GM18526 (cell line): ENCODE measurements around the gene MYBL2.

Source experiments
- POLR2A ChIP-seq: IDR thresholded peaks from 3 replicates; pipeline ENCODE4 v1.6.1; 2011; ENCODE audit not compliant: insufficient read length; ENCODE audit errors: extremely low read depth

MYBL2 gene

DNA sequence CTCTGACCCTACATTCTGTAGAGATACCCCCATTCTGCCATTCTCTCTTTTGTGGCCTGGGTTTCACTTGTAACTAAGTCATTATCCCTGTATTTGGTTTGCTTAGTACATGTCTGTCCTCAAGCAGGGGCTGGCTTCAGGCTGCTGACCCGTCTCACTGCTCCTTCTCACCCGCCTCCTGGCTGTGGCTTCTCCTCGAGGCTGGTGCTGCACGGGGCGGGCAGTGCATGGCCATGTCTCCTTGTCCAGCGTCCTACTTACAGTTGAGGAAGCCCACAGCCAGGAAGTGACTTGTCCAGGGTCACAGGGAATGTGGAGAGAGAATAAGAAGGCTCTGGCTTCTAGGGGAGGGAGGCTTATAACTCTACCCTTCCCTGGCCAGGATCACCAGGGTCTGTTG lies 48.6 kb downstream of the MYBL2 start:
- no peak for TF ChIP-seq POLR2A

DNA sequence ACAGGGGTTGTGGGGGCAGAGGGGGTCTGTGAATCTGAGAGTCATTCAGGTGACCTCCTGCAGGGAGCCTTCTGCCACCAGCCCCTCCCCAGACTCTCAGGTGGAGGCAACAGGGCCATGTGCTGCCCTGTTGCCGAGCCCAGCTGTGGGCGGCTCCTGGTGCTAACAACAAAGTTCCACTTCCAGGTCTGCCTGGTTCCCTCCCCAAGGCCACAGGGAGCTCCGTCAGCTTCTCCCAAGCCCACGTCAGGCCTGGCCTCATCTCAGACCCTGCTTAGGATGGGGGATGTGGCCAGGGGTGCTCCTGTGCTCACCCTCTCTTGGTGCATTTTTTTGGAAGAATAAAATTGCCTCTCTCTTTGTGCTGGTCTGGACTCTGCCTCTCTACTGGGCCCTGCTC lies 49.2 kb downstream of the MYBL2 start:
- TF ChIP-seq POLR2A: no peak

DNA sequence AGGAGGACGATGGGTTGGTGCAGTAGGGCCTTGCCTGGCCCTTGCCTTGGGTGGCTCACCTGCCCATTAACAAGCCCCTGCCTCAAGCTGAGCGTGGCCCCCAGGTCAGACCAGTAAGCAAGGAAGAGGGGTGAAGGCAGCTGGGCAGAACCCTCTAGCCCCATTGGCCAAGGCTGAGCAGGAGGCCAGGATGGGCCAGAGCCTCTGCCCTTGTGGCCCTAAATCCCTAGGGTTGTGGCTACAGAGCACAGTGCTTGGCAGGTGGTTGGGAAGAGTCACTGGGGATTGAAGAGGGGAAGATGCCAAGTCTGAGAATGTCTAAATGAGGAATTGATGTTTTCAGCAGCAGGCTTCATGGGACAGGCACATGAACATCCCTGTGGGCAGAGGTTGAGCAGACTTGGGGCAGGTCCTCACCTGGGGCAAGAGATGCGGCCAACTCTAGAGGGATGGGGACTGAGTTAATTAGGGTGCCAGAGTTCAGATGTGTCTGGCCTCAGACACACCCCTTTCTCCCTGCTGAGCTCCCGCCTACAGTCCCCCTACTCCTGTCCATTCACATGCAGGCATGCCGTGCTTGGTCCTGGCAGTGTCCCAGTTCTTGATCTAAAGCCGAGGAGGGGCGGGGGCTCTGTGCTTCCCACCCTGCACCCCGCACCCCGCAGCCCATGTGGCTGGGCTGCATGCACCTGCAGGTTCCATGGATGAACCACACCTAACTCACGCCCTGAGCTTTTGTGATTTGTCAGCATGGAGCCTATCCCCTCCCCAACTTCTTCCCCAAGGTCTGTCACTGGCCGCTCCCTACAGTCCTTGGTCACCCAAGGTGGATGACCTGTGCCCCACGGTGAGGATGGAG lies 50.1 kb downstream of the MYBL2 start:
- TF ChIP-seq POLR2A: no peak

DNA sequence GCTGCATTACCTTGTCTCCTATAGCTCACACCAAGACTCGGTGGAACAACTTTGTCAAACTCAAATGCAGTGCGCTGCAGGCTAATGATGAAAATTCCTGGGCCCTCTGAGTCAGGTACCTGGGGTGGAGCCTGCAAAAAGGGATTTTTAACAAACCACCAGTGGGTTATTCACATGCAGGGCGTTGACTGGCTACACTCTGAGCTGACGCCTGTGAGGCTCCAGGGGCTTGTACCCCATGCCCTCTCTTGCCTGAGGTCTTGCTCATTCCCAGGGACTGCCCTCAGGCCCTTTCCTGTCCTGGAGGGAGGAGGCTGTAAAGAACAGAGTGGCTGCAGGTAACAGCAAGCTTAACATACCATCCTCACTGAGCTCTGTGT lies 50.7 kb downstream of the MYBL2 start:
- TF ChIP-seq POLR2A: no peak

DNA sequence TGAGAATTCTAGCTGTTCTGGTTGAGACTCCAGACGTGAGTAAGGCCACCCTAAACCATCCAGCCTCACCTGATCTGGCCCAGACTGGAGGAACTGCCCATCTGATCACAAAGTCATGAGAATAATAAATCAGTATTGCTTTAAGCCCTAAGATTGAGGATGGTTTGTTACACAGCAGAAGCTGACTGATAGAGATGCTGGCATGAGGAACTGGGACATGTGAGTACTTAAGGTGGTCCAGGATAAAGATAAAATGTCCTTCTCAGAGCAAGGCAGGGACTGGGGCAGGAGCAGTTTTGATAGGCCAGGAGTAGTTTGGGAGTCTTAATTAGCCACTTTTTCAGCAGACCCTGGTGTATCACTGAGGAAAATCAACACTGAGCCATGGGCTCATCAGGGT lies 53.1 kb downstream of the MYBL2 start:
- TF ChIP-seq POLR2A: no peak

DNA sequence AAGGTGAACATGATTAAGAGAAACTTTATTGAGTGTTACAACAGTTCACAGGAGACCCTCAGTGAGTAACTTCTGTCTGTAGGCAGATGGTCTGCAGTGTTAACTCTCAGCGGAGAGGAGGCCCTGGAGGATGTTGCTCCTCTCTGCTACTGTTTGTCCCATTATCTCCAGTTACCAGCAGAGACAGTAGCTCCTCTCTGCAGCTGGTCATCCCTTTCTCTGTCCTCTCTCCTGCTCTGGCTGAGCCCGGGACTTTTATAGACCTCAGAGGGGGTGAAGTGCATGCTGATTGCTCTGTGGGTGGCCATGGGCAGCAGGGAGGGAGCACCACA lies 54.1 kb downstream of the MYBL2 start:
- no peak for TF ChIP-seq POLR2A

DNA sequence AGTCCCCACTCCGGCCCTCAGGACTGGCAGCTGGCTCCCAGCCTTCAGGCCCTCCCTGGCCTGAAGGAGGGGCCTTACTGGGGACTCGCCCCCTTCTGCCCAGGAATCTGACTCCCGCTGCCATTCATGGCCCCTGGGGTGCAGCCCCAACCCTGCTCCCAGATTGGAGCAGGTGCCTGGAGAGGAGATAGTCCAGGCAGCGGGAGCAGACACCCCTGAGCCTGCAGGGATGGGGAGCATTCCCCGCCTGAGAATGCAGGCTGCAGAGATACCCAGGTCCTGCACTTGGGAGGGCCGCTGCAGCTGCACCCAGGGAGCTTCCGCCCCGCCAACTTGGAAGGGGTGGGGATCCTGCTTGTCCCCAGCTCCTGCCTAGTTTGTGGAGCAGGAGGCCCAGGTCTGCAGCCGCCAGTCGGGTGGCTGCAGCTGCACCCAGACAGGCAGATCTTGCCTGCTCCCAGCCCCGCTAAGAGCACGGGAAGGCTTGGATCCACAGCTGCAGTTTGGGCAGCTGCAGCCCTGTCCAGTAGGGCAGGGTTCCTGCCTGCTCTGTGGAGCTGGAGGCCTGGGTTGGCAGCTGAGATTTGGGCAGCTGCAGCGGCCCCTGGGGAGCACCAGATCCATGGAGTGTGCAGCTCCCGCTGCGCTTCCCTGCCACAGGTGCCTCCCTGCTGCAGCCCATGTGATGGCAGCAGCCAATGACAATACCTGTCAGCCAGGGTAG lies 54.7 kb downstream of the MYBL2 start:
- TF ChIP-seq POLR2A: no peak

DNA sequence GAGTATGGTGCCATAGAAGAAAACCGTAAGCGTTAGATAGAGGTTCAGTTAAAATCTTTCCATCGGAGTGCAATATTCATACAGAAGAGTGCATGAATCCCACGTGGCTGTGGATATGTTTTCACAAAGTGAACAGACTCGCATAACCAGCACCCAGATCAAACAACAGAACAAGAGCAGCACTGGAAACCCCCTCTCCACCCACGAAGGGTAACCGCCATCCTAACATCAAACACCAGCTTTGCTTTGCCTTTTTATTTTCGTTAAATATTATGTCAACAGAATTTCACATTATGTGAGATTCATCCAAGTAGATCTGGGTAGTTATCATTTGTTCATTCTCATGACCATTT lies 55.2 kb downstream of the MYBL2 start:
- no peak for TF ChIP-seq POLR2A

DNA sequence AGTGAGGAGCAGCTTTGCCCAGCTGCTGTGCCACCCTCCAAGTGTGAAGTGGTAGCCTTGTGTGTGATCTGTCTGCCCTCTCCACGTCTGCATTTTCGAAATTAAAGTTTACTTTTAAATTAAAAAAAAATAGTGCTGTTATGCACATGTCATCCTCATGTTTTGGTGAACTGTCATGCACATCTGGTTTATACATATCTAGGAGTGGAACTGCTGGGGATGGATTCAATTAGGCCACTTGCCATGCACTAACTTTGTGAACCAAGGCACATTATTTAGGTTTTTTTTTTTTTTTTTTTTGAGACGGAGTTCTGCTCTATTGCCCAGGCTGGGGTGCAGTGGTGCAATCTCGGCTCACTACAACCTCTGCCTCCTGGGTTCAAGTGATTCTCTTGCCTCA lies 56.3 kb downstream of the MYBL2 start:
- TF ChIP-seq POLR2A: no peak

DNA sequence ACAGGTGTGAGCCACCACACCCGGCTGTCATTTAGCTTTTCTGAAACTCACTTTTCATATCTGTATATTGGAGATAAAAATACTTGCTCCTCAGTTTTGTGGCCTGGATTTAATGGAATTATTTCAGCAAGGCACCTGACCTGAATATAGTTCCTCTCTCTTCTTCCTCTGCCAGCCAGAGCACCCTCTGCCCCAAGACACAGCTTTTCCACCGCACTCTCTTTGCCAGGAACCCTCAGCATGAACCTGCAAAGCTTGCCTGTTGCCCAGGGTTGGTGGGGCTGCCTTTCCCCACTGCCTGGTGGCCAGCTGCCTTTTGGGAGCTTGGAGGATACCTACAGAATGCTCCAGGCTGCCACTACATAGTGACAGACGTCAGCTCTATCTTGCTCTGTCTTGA lies 56.8 kb downstream of the MYBL2 start:
- no peak for TF ChIP-seq POLR2A

DNA sequence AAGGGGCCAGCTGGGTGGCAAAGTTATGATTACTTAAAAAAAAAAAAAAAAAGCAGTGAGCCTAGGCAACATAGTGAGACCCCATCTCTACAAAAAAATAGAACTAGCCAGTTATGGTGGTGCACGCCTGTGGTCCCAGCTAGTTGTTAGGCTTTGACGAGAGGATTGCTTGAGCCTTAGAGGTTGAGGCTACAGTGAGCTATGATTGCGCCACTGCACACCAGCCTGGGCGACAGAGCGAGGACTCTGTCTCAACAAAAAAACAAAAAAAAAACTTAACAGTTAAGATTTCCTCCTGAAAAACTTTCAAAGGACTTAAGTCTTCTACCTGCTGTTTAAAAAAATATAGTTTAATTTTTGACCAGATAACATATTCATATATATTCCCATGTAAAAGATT lies 57.5 kb downstream of the MYBL2 start:
- TF ChIP-seq POLR2A: no peak

DNA sequence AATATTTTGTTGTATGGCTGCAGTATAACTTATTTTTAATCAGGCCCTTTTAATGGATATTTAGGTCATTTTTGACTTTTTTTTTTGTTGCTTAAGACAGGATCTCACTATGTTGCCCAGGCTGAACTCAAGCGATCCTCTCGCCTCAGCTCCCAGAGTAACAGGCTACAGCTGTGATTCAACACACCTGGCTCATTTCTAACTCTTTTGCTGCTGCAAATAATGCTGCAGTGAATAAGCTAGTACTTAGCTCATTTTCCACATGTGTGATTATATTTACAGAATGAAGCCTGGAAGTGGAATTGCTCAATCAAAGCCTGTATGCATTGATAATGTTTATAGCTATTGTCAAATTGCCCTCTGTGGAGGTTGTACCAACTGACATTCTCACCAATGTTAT lies 58.8 kb downstream of the MYBL2 start:
- no peak for TF ChIP-seq POLR2A

DNA sequence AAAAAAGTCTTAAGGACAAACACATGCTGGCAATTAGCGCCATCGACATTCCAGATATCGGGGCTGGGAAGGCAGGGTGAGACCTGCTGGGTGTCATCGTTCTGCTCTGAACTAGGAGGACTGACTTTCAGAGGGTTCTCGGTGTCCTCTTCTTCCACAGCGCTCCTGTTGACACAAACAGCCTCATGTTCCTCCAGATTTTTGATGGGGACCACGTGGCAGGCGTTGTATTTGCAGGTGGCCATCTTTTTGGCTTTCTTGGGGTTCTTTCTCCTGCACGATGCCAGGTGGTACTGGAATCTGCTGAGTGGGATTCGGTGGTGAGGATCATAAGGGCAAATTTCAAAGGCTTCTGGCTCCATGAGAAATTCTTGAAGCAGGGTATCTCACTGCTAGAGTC lies 59.4 kb downstream of the MYBL2 start:
- TF ChIP-seq POLR2A: no peak

DNA sequence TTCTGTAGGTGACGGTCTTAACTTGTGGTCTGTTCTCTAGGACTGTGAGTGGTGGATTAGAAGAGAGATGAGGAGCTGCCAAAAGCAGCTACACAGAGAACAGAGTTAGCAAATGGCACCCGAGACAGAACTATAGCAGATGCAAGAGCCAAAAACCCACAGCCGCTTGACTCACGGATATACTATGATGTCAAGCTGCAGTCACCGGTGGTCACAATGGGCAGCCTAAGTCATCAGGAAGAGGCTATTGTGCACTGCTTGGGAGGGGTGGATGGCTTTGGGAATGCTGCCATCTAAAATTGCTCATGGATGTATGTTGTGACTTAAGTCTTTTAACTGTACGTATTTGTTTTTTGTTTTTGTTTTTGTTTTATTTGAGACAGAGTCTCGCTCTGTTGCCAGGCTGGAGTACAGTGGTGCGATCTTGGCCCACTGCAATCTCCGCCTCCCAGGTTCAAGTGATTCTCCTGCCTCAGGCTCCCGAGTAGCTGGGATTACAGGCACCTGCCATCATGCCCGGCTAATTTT lies 60.0 kb downstream of the MYBL2 start, which contains the start of gene GTSF1L:
GTSF1L (minus strand) TSS at position 192 of the 528 bp plus-strand sequence. CDS start 308 bp downstream, outside the sequence.
- TF ChIP-seq POLR2A: no peak

DNA sequence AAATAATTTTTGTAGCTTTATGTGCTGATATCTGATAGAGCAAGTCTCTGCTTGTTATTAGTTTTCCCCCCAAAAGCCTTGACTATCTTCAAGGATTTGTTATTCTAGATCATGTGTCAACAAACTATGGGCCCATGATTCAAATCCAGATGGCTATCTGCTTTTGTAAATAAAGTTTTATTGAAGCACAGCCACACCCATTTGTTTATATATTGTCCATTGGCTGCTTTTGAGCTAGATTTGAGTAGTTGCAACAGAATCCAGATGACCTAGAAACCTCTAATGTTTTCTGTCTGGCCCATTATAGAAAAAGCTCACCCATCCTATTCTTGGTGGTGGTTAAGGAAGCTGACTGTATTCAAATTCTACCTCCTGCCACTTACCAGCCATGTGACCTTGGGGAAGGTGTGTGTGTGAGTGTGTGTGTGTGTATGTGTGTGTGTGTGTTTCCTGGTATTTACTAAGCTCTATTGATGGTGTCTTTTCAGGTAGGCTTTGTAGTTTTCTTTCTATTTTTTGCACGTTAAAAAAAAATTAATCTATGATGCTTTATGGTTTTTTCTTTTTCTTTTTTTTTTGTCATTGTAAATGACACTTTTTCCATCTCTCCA lies 61.2 kb downstream of the MYBL2 start:
- TF ChIP-seq POLR2A: no peak

DNA sequence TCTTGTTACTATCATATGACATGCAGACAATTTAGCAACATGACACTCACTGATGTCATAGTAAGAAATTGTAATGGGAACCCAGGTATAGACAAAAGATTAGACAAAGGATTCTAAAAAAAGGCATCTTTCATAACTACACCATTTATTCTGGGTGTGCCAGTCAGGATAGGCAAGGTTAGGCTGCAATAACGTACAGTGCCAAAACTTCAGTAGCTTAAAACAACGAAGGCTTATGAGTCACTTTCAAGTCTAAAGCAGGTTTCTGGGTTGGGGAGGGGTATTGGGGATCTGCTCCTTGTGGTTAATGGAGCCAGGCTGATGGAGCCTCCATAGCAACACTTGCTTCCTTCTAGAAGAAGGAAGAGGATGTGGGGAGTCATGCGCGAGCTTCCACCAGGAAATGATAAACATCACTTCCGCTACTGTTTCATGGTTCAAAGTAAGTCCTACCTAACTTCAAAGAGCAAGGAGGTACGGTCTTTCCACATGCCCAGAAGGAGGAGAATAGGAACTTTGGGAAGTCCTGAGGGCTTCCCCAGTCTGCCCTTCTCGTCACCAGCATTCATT lies 61.9 kb downstream of the MYBL2 start:
- no peak for TF ChIP-seq POLR2A

DNA sequence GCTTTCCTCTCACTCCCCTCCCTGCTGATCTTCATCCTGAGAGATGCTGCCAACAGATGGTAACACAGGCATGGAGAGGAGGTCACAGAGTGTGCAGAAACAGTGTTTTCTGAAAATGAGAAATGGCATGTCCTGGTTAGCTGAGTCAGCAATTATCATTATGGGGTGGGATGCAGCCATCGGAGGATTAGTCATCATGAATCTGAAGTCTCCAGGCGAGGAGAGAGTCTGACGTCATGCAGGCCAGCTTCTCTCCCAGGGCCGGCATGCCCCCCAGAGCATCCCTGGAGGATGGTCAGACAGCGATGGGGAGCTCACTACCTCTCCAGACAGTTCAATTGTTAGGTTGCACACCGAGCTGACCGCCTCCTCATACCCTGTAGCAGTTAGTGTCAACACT lies 64.6 kb downstream of the MYBL2 start:
- TF ChIP-seq POLR2A: no peak
